ENCODE data around the gene PLD5.

GRCh38 chr1:242033447-242033846 is 491.1 kb downstream of the PLD5 start:
- TF ChIP-seq CTCF (IDR thresholded peaks at IDR 0.05): no peak
- no peak for TF ChIP-seq POLR2A (IDR thresholded peaks at IDR 0.05)

All from ovary (tissue), 3 donors.